ENCODE data around the gene CPT2.

GRCh38 chr1:53183095-53183990, 13.3 kb upstream of the CPT2 start:
- TF ChIP-seq CTCF (IDR thresholded peaks at IDR 0.05; ENCODE audit: low read length) (no peak), EZH2phosphoT487 (IDR thresholded peaks at IDR 0.05; ENCODE audit: low read length) (no peak), EZH2 (optimal IDR thresholded peaks at IDR 0.05; ENCODE audit: low read depth, low read length) (no peak)

All from MM.1S (cell line).